Liver (tissue), 3 donors: Measurements from ENCODE around the gene NSUN3.

ENCODE experiments used
- ATF3 ChIP-seq: IDR thresholded peaks from 2 replicates; pipeline ENCODE4 v1.6.1; 2016; ENCODE audit warnings: antibody characterized with exemption
- CTCF ChIP-seq: fragments of 150-350 bp; IDR thresholded peaks from 2 replicates; pipeline ENCODE4 v1.5.1; 2017; ENCODE audit warnings: improper control_type of control experiment, low read depth, low read length; ENCODE audit not compliant: missing input control
- EGR1 ChIP-seq, 2 donors: IDR thresholded peaks; 2 replicates each; pipeline ENCODE4 v1.6.1; 2016 to 2018; ENCODE audit warnings: antibody characterized with exemption in 2 of 2, low read depth in 2 of 2
- GABPA ChIP-seq, 2 donors: IDR thresholded peaks in 1 of 2; conservative IDR thresholded peaks in 1 of 2; 2 replicates each; pipeline ENCODE4 v1.6.1; 2016; ENCODE audit warnings: antibody characterized with exemption in 2 of 2, mild to moderate bottlenecking in 1 of 2, moderate library complexity in 1 of 2
- HNF4A ChIP-seq, 2 donors: conservative IDR thresholded peaks; 2 replicates each; pipeline ENCODE4 v1.6.1; 2016; ENCODE audit warnings: antibody characterized with exemption in 2 of 2, mild to moderate bottlenecking in 2 of 2
- HNF4G ChIP-seq: IDR thresholded peaks from 2 replicates; pipeline ENCODE4 v1.6.1; 2016; ENCODE audit warnings: antibody characterized with exemption
- JUND ChIP-seq, 2 donors: IDR thresholded peaks; 2 replicates each; pipeline ENCODE4 v1.6.1; 2016; ENCODE audit warnings: antibody characterized with exemption in 2 of 2
- MAX ChIP-seq: IDR thresholded peaks from 2 replicates; pipeline ENCODE4 v1.6.1; 2016; ENCODE audit warnings: antibody characterized with exemption
- RAD21 ChIP-seq, 2 donors: IDR thresholded peaks; 2 replicates each; pipeline ENCODE4 v1.6.1; 2016; ENCODE audit warnings: antibody characterized with exemption in 2 of 2, mild to moderate bottlenecking in 2 of 2
- REST ChIP-seq: IDR thresholded peaks from 2 replicates; pipeline ENCODE4 v1.6.1; 2016; ENCODE audit warnings: antibody characterized with exemption, mild to moderate bottlenecking
- SP1 ChIP-seq: IDR thresholded peaks from 2 replicates; pipeline ENCODE4 v1.6.1; 2018; ENCODE audit warnings: antibody characterized with exemption, mild to moderate bottlenecking
- TAF1 ChIP-seq: conservative IDR thresholded peaks from 2 replicates; pipeline ENCODE4 v1.6.1; 2016; ENCODE audit warnings: antibody characterized with exemption, mild to moderate bottlenecking
- YY1 ChIP-seq: IDR thresholded peaks from 2 replicates; pipeline ENCODE4 v1.6.1; 2016; ENCODE audit warnings: antibody characterized with exemption, mild to moderate bottlenecking
- donor health status: healthy.
- donor health status: healthy.

- no peak for TF ChIP-seq YY1
- TF ChIP-seq CTCF: no peak
- no peak for TF ChIP-seq RAD21 (IDR thresholded peaks at IDR 0.05)
- TF ChIP-seq JUND (IDR thresholded peaks at IDR 0.05): no peak
- TF ChIP-seq REST: no peak
- TF ChIP-seq SP1: no peak
- TF ChIP-seq ATF3: no peak
- no peak for TF ChIP-seq HNF4G
- no peak for TF ChIP-seq HNF4A (conservative IDR thresholded peaks at IDR 0.05)
- no peak for TF ChIP-seq TAF1
- no peak for TF ChIP-seq MAX
- TF ChIP-seq EGR1 (IDR thresholded peaks at IDR 0.05; ENCODE audit: low read depth in 2 of 2): no peak
- no peak for TF ChIP-seq GABPA (IDR thresholded peaks at IDR 0.05 in 1 of 2, conservative IDR thresholded peaks at IDR 0.05 in 1 of 2)
These were observed 74.5 kb downstream of the NSUN3 start for GRCh38 chr3:94137377-94137776.
